Uterus (tissue), 2 donors: Measurements from ENCODE around the gene TSPAN18.

Experiments
- CTCF ChIP-seq, 4 experiments: fragments of 200-600 bp in 2 of 4; fragments of 450-650 bp in 2 of 4; sonication (generic) in 2 of 4; IDR thresholded peaks; one replicate each; pipeline ENCODE4 v1.5.1; 2016 to 2019; ENCODE audit warnings: antibody characterized with exemption in 4 of 4, mild to moderate bottlenecking in 2 of 4, moderate library complexity in 1 of 4
- POLR2A ChIP-seq, 2 donors: fragments of 450-650 bp; IDR thresholded peaks; one replicate each; pipeline ENCODE4 v1.6.1; 2016; ENCODE audit warnings: antibody characterized with exemption in 2 of 2, mild to moderate bottlenecking in 1 of 2, moderate library complexity in 1 of 2

- TF ChIP-seq CTCF (IDR thresholded peaks at IDR 0.05) = no peak
- no peak for TF ChIP-seq POLR2A (IDR thresholded peaks at IDR 0.05)
These were observed 120.1 kb downstream of the TSPAN18 start for GRCh38 chr11:44846852-44847251.
